ENCODE results near the gene OR52E8. TPM values are rescaled to one million over a fixed set of nuclear protein-coding genes. Genes with fewer than 3 reads are reported as not detected.

OR52E8 gene
- total RNA-seq, 2 donors from 2014 or later: not detected

DNA sequence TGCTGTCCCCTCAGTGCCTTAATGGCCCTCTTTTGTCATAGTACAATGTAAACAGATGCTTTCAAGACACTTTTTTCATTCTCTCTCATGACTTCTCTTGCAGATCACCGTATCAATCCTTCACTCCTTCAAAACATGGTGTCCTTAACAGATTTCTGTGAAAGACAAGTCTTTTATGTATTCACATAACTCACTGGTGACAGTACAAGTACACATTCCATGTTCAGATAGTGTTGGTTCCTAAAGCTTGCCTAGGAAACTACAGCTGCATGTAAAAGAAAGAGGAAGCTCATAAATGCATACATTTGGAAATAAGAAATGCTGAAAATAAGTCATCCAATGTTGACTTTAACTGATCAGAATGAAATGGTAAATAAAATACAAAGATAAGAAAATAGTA, 10.8 kb downstream of the OR52E8 start:
- H3K27ac Mint-ChIP-seq: no peak overlapping the region
- H3K4me3 ChIP-seq (ENCODE audit: low read length): no peak overlapping the region
- DNase-seq: no peak
- no peak overlapping the region for H3K4me3 Mint-ChIP-seq
- no peaks in the 10 kb centered on the region for H3K36me3 Mint-ChIP-seq (ENCODE audit: low read depth)
- TF ChIP-seq, protein P1, sequence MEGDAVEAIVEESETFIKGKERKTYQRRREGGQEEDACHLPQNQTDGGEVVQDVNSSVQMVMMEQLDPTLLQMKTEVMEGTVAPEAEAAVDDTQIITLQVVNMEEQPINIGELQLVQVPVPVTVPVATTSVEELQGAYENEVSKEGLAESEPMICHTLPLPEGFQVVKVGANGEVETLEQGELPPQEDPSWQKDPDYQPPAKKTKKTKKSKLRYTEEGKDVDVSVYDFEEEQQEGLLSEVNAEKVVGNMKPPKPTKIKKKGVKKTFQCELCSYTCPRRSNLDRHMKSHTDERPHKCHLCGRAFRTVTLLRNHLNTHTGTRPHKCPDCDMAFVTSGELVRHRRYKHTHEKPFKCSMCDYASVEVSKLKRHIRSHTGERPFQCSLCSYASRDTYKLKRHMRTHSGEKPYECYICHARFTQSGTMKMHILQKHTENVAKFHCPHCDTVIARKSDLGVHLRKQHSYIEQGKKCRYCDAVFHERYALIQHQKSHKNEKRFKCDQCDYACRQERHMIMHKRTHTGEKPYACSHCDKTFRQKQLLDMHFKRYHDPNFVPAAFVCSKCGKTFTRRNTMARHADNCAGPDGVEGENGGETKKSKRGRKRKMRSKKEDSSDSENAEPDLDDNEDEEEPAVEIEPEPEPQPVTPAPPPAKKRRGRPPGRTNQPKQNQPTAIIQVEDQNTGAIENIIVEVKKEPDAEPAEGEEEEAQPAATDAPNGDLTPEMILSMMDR (conservative IDR thresholded peaks at IDR 0.05): no peak
- no peaks in the 10 kb centered on the region for H3K4me1 Mint-ChIP-seq
- no peaks in the 10 kb centered on the region for H3K4me1 ChIP-seq (ENCODE audit: control insufficient read depth, insufficient read depth, low read length)
- 88 to 100% methylated on average over 1 of the region's 1 CpG for WGBS, 2 experiments (ENCODE audit: insufficient coverage in 1 of 2, insufficient read length in 1 of 2)
- H3K9me3 ChIP-seq (ENCODE audit: control insufficient read depth, low read length): no peaks in the 10 kb centered on the region
- no peaks in the 10 kb centered on the region for H3K36me3 ChIP-seq (ENCODE audit: control insufficient read depth, insufficient read depth, low read length)
- H3K27ac ChIP-seq (ENCODE audit: low read depth, low read length): no peak overlapping the region
- no peak overlapping the region for H3K9ac ChIP-seq (ENCODE audit: extremely low read depth, low read length, poor library complexity, severe bottlenecking)
- no peaks in the 10 kb centered on the region for H3K9me3 Mint-ChIP-seq
- no peaks in the 10 kb centered on the region for H3K27me3 Mint-ChIP-seq (ENCODE audit: insufficient read depth)
- H3K27me3 ChIP-seq (ENCODE audit: control insufficient read depth, insufficient read depth, low read length, poor library complexity, severe bottlenecking): no peaks in the 10 kb centered on the region

DNA sequence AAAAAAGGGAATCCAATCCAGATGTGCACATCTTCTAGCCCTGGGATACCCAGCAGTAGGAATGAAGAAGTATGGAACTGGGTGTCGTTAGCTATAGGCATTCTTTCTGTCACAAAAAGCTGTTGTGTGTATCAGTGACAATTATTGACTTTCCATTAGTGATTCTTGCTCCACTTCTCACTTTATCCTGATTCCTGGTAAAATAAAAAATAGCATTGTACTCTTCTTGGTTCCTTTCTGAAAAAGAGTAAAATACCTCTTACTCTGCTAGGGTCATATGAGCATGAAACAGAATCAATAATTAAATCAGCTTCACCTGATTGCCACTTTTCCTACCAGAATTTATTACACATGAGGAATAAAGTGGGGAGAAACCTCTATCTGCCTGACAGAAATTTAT, 15.7 kb downstream of the OR52E8 start, which contains the start of gene OR52E6:
Gene OR52E6 (minus strand): TSS at position 101 of the 400 bp plus-strand sequence. CDS start 0 bp downstream, at position 101.
- no peak within 1 kb of the TSS for H3K4me3 Mint-ChIP-seq
- H3K36me3 Mint-ChIP-seq (ENCODE audit: low read depth): no peaks in the 10 kb centered on the region

DNA sequence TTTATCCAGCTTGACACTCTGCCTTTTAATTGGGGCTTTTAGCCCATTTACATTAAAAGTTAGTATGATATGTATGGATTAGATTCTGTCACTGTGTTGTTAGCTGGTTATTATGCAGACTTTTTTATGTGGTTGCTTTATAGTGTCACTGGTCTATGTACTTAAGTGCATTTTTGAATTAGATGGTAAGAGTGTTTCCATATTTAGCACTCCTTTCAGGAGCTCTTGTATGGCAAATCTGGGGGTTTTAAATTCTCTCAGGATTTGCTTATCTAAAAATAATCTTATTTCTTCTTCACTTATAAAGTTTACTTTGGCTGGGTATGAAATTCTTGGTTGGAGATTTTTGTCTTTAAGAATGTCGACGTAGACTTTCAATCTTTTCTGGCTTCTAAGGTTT, 19.8 kb downstream of the OR52E8 start:
- Mint-ChIP-seq H3K27ac (no peak overlapping the region), H3K36me3 (ENCODE audit: low read depth) (no peaks in the 10 kb centered on the region), H3K9me3 (no peaks in the 10 kb centered on the region), H3K4me1 (no peaks in the 10 kb centered on the region), H3K27me3 (ENCODE audit: insufficient read depth) (no peaks in the 10 kb centered on the region), H3K4me3 (no peak overlapping the region)
- H3K27ac ChIP-seq (ENCODE audit: low read depth, low read length): no peak overlapping the region
- no peaks in the 10 kb centered on the region for H3K9me3 ChIP-seq (ENCODE audit: control insufficient read depth, low read length)
- 80 to 100% methylated on average over 1 to 2 of the region's 2 CpGs for WGBS, 2 experiments (ENCODE audit: insufficient coverage in 1 of 2, insufficient read length in 1 of 2)
- DNase-seq: no peak
- no peaks in the 10 kb centered on the region for H3K27me3 ChIP-seq (ENCODE audit: control insufficient read depth, insufficient read depth, low read length, poor library complexity, severe bottlenecking)
- H3K9ac ChIP-seq (ENCODE audit: extremely low read depth, low read length, poor library complexity, severe bottlenecking): no peak overlapping the region
- TF ChIP-seq, protein P1 (conservative IDR thresholded peaks at IDR 0.05): no peak
- no peaks in the 10 kb centered on the region for H3K36me3 ChIP-seq (ENCODE audit: control insufficient read depth, insufficient read depth, low read length)
- no peak overlapping the region for H3K4me3 ChIP-seq (ENCODE audit: low read length)
- no peaks in the 10 kb centered on the region for H3K4me1 ChIP-seq (ENCODE audit: control insufficient read depth, insufficient read depth, low read length)

More for the DNA sequence above, 15.7 kb downstream of the OR52E8 start, which contains the start of gene OR52E6:
- Histone ChIP-seq H3K4me3 (ENCODE audit: low read length) (no peak within 1 kb of the TSS), H3K36me3 (ENCODE audit: control insufficient read depth, insufficient read depth, low read length) (no peaks in the 10 kb centered on the region), H3K27me3 (ENCODE audit: control insufficient read depth, insufficient read depth, low read length, poor library complexity, severe bottlenecking) (no peaks in the 10 kb centered on the region), H3K9me3 (ENCODE audit: control insufficient read depth, low read length) (no peaks in the 10 kb centered on the region), H3K4me1 (ENCODE audit: control insufficient read depth, insufficient read depth, low read length) (no peaks in the 10 kb centered on the region), H3K9ac (ENCODE audit: extremely low read depth, low read length, poor library complexity, severe bottlenecking) (no peak within 1 kb of the TSS), H3K27ac (ENCODE audit: low read depth, low read length) (no peak within 1 kb of the TSS)
- no peak for DNase-seq
- H3K9me3 Mint-ChIP-seq: no peaks in the 10 kb centered on the region
- H3K27ac Mint-ChIP-seq: no peak within 1 kb of the TSS
- H3K27me3 Mint-ChIP-seq (ENCODE audit: insufficient read depth): no peaks in the 10 kb centered on the region
- TF ChIP-seq, protein P1 (conservative IDR thresholded peaks at IDR 0.05): no peak
- no peaks in the 10 kb centered on the region for H3K4me1 Mint-ChIP-seq
- WGBS, 2 experiments (ENCODE audit: insufficient coverage in 1 of 2, insufficient read length in 1 of 2): 0% methylated on average over 1 of the region's 1 CpG; no CpG with 5 or more reads in 1 of the 2 experiments

Data from endodermal cell (in vitro differentiated cells).